Measurements from ENCODE around the gene UNC13A. TPM values are rescaled to one million over a fixed set of nuclear protein-coding genes. Genes with fewer than 3 reads are reported as not detected.

Gene UNC13A
- total RNA-seq, 1 donor from 2014 or later, result not detected

GRCh38 chr19:17614476-17614875, 73.7 kb downstream of the UNC13A start:
- H3K4me3 Mint-ChIP-seq, result no peak overlapping the region
- H3K27me3 Mint-ChIP-seq (ENCODE audit: insufficient read depth), result peaks cover 4% of the 10 kb centered on the region
- intact Hi-C loops (cut with micrococcal nuclease), result no loop called here
- H3K4me1 Mint-ChIP-seq (ENCODE audit: low read depth), result no peaks in the 10 kb centered on the region
- no peaks in the 10 kb centered on the region for H3K9me3 Mint-ChIP-seq
- no peak for DNase-seq (ENCODE audit: low spot score)
- H3K36me3 Mint-ChIP-seq (ENCODE audit: low read depth), result no peaks in the 10 kb centered on the region
- H3K27ac Mint-ChIP-seq, result no peak overlapping the region

GRCh38 chr19:17611462-17612244, 76.5 kb downstream of the UNC13A start:
- H3K27me3 Mint-ChIP-seq (ENCODE audit: insufficient read depth), result peaks cover 5% of the 10 kb centered on the region
- intact Hi-C loops (cut with micrococcal nuclease), result no loop called here
- H3K4me1 Mint-ChIP-seq (ENCODE audit: low read depth), result peaks cover 4% of the 10 kb centered on the region
- no peaks in the 10 kb centered on the region for H3K36me3 Mint-ChIP-seq (ENCODE audit: low read depth)
- DNase-seq (ENCODE audit: low spot score), result no peak
- H3K27ac Mint-ChIP-seq, result no peak overlapping the region
- no peaks in the 10 kb centered on the region for H3K9me3 Mint-ChIP-seq
- H3K4me3 Mint-ChIP-seq, result no peak overlapping the region

GRCh38 chr19:17610384-17610783, 77.8 kb downstream of the UNC13A start:
- Mint-ChIP-seq H3K4me3 (no peak overlapping the region), H3K36me3 (ENCODE audit: low read depth) (no peaks in the 10 kb centered on the region), H3K27ac (no peak overlapping the region), H3K9me3 (no peaks in the 10 kb centered on the region), H3K4me1 (ENCODE audit: low read depth) (peaks cover 8% of the 10 kb centered on the region), H3K27me3 (ENCODE audit: insufficient read depth) (peaks cover 8% of the 10 kb centered on the region)
- intact Hi-C loops (cut with micrococcal nuclease), result no loop called here
- DNase-seq (ENCODE audit: low spot score), result no peak

- Mint-ChIP-seq H3K27me3 (ENCODE audit: insufficient read depth) (peaks cover 22% of the 10 kb centered on the region), H3K9me3 (no peaks in the 10 kb centered on the region), H3K36me3 (ENCODE audit: low read depth) (no peaks in the 10 kb centered on the region), H3K4me1 (ENCODE audit: low read depth) (peaks cover 8% of the 10 kb centered on the region), H3K4me3 (no peak overlapping the region), H3K27ac (no peak overlapping the region)
- no peak for DNase-seq (ENCODE audit: low spot score)
- intact Hi-C loops (cut with micrococcal nuclease), result loop anchor here (2.0 to 5.0 kb wide), 2 partner anchors 144 to 247 kb away; partner anchors contain the start of gene FCHO1
Measured at GRCh38 chr19:17607936-17608335, 80.2 kb downstream of the UNC13A start.

GRCh38 chr19:17606590-17607185, 81.5 kb downstream of the UNC13A start:
- Mint-ChIP-seq H3K4me3 (peak overlapping the region; percentile 74), H3K36me3 (ENCODE audit: low read depth) (no peaks in the 10 kb centered on the region), H3K4me1 (ENCODE audit: low read depth) (peaks cover 8% of the 10 kb centered on the region), H3K27me3 (ENCODE audit: insufficient read depth) (peaks cover 34% of the 10 kb centered on the region), H3K9me3 (no peaks in the 10 kb centered on the region), H3K27ac (peak overlapping the region; percentile 70)
- no peak for DNase-seq (ENCODE audit: low spot score)
- intact Hi-C loops (cut with micrococcal nuclease), result loop anchor here (1.0 to 5.0 kb wide), 3 partner anchors 67 to 248 kb away; partner anchors contain the start of gene FCHO1

DNA sequence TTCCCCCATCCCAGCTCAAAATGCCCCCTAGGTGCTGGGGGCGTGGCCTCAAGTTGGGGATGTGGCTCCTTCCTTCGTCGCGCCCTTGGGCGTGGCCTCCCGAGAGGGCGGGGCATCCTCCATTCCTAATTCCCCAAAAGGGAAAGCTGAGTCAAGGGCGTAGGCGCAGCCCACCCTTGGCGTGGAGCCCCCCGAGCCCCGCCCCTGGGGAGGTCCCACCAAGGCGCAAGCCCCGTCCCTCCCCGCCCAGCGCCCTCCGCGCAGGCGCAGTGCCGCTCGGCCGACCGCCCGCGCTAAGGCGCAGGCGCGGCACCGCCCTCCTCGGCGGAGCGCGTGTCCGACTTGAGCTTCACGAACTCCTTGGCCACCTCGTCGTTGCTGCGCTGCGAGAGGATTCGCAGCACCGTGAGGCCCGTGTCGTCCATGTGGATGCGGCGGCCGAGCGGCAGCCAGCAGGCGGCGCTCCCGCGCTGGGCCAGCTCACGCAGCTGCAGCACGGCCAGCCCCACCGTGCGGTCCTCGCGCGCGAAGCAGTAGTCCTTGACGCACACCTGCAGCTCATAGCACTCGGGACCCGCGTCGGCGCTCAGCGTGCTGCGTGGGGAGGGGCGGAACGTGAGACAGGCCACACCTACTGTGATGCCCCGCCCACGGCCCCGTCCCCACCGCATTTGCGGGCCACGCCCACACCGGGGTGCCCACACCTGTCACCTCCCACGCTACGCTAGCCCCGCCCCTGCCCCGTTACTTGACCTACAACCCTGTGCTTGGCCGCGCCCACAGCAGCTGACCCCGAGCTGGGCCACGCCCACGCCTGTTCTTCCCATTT, 82.2 kb downstream of the UNC13A start:
- peaks cover 38% of the 10 kb centered on the region for H3K27me3 Mint-ChIP-seq (ENCODE audit: insufficient read depth)
- intact Hi-C loops (cut with micrococcal nuclease), result loop anchor here (1.0 to 5.0 kb wide), 3 partner anchors 67 to 249 kb away; partner anchors contain the start of gene FCHO1
- H3K4me3 Mint-ChIP-seq, result peak overlapping the region; percentile 74
- H3K9me3 Mint-ChIP-seq, result no peaks in the 10 kb centered on the region
- H3K4me1 Mint-ChIP-seq (ENCODE audit: low read depth), result peaks cover 8% of the 10 kb centered on the region
- no peaks in the 10 kb centered on the region for H3K36me3 Mint-ChIP-seq (ENCODE audit: low read depth)
- peak; percentile 74 for DNase-seq (ENCODE audit: low spot score)
- H3K27ac Mint-ChIP-seq, result peak overlapping the region; percentile 70

- H3K9me3 Mint-ChIP-seq, result no peaks in the 10 kb centered on the region
- H3K27ac Mint-ChIP-seq, result no peak overlapping the region
- H3K4me1 Mint-ChIP-seq (ENCODE audit: low read depth), result peaks cover 8% of the 10 kb centered on the region
- DNase-seq (ENCODE audit: low spot score), result no peak
- H3K4me3 Mint-ChIP-seq, result no peak overlapping the region
- peaks cover 38% of the 10 kb centered on the region for H3K27me3 Mint-ChIP-seq (ENCODE audit: insufficient read depth)
- intact Hi-C loops (cut with micrococcal nuclease), result loop anchor here (5.0 kb wide), 1 partner anchor 147 kb away; the partner anchor contains the start of gene FCHO1
- no peaks in the 10 kb centered on the region for H3K36me3 Mint-ChIP-seq (ENCODE audit: low read depth)
Measured at GRCh38 chr19:17605117-17605516, 83.0 kb downstream of the UNC13A start.

DNA sequence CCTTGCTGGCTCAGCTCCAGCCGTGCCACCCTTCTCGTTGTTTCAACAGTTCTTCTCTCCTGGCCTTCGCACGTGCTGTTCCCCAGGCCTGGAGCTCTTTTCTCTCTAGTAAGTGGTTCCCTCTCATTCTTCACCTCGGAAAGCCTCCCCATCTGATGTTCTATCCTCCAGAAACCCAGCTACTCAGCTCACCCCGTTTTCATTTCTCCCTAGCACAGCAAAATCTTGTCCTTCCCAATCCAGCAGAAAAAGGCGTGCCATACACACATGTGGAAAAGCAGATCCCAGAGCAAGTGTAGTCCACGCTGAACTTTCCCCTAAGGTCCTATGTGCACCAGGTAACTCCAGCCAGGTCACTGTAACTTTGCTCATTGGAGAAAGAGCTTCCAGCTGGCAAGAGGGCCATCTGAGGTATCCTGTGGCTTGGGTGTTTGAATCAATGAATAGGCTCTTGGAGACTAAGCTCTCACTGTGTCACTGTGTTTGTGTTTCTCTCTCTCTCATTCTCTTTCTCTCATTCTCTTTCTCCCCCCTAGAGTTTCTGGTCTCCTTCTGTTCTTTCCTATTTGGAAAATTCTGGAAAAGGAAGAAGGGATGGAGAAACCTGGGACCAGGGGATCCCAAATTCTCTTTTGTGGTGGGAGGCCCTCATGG, 83.7 kb downstream of the UNC13A start:
- peaks cover 38% of the 10 kb centered on the region for H3K27me3 Mint-ChIP-seq (ENCODE audit: insufficient read depth)
- no peak for DNase-seq (ENCODE audit: low spot score)
- intact Hi-C loops (cut with micrococcal nuclease), result loop anchor here (5.0 kb wide), 1 partner anchor 148 kb away; the partner anchor contains the start of gene FCHO1
- peaks cover 8% of the 10 kb centered on the region for H3K4me1 Mint-ChIP-seq (ENCODE audit: low read depth)
- H3K9me3 Mint-ChIP-seq, result no peaks in the 10 kb centered on the region
- H3K4me3 Mint-ChIP-seq, result peak overlapping the region; percentile 43
- H3K36me3 Mint-ChIP-seq (ENCODE audit: low read depth), result no peaks in the 10 kb centered on the region
- H3K27ac Mint-ChIP-seq, result no peak overlapping the region

DNA sequence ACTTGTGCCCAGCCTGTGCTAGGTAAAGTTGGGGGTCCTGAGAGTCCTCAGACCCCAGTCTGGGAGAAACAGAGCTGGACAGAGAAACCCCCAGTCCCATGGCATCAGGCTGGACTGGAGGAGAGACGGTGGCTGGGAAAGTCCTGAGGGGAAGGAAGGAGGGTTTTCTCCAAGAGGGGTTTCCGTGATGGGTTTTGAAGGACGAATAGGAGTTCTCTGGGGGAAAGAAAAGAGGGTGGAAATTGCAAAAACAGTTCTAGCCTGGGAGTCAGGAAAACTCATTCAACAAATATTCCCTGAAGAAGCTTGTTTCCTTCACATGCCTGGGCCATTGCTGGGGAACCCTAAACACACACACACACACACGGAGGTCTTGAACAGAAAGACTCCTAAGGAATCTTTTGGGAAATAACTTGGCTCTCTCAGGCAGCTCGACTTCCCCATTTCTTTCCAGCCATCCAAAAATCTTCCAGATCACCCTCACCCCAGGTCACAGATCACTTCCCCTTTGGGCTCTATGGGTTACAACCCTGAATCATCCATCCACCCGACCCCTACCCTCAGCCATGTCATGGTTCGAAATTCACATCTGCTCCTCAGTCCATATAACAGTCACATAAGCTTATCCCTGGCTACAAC, 85.2 kb downstream of the UNC13A start:
- intact Hi-C loops (cut with micrococcal nuclease), result no loop called here
- peaks cover 8% of the 10 kb centered on the region for H3K4me1 Mint-ChIP-seq (ENCODE audit: low read depth)
- peaks cover 38% of the 10 kb centered on the region for H3K27me3 Mint-ChIP-seq (ENCODE audit: insufficient read depth)
- no peak overlapping the region for H3K4me3 Mint-ChIP-seq
- no peak overlapping the region for H3K27ac Mint-ChIP-seq
- H3K36me3 Mint-ChIP-seq (ENCODE audit: low read depth), result no peaks in the 10 kb centered on the region
- DNase-seq (ENCODE audit: low spot score), result no peak
- no peaks in the 10 kb centered on the region for H3K9me3 Mint-ChIP-seq

GRCh38 chr19:17602217-17602616, 85.9 kb downstream of the UNC13A start:
- Mint-ChIP-seq H3K4me3 (no peak overlapping the region), H3K27ac (no peak overlapping the region), H3K4me1 (ENCODE audit: low read depth) (peaks cover 8% of the 10 kb centered on the region), H3K27me3 (ENCODE audit: insufficient read depth) (peaks cover 38% of the 10 kb centered on the region), H3K36me3 (ENCODE audit: low read depth) (no peaks in the 10 kb centered on the region), H3K9me3 (no peaks in the 10 kb centered on the region)
- no peak for DNase-seq (ENCODE audit: low spot score)
- intact Hi-C loops (cut with micrococcal nuclease), result no loop called here

- H3K9me3 Mint-ChIP-seq, result no peaks in the 10 kb centered on the region
- H3K27ac Mint-ChIP-seq, result no peak overlapping the region
- intact Hi-C loops (cut with micrococcal nuclease), result no loop called here
- no peak overlapping the region for H3K4me3 Mint-ChIP-seq
- DNase-seq (ENCODE audit: low spot score), result no peak
- H3K36me3 Mint-ChIP-seq (ENCODE audit: low read depth), result no peaks in the 10 kb centered on the region
- H3K27me3 Mint-ChIP-seq (ENCODE audit: insufficient read depth), result peaks cover 34% of the 10 kb centered on the region
- peaks cover 5% of the 10 kb centered on the region for H3K4me1 Mint-ChIP-seq (ENCODE audit: low read depth)
Measured at GRCh38 chr19:17601683-17602082, 86.5 kb downstream of the UNC13A start.

- intact Hi-C loops (cut with micrococcal nuclease), result no loop called here
- DNase-seq (ENCODE audit: low spot score), result no peak
- no peaks in the 10 kb centered on the region for H3K4me1 Mint-ChIP-seq (ENCODE audit: low read depth)
- H3K36me3 Mint-ChIP-seq (ENCODE audit: low read depth), result no peaks in the 10 kb centered on the region
- no peak overlapping the region for H3K4me3 Mint-ChIP-seq
- peaks cover 32% of the 10 kb centered on the region for H3K27me3 Mint-ChIP-seq (ENCODE audit: insufficient read depth)
- no peak overlapping the region for H3K27ac Mint-ChIP-seq
- no peaks in the 10 kb centered on the region for H3K9me3 Mint-ChIP-seq
Measured at GRCh38 chr19:17599780-17600179, 88.4 kb downstream of the UNC13A start.

Data from activated T-helper 1 cell treated with anti-CD3 and anti-CD28 coated beads, Interleukin-12 subunit alpha, Interleukin-12 subunit beta, Interleukin-2, Interleukin-4 antibody, amounts not matched to agents 30 ng/mL and 10 ng/mL and 1 ng/mL, durations not matched to agents 14 hours and 24 hours and 36 hours (primary cell).